Measurements from ENCODE around the gene HS3ST3B1. TPM values are rescaled to one million over a fixed set of nuclear protein-coding genes. Genes with fewer than 3 reads are reported as not detected.

Gene HS3ST3B1
- total RNA-seq, 4 donors from 2014 or later = 1.2 to 3.9 (median 2.2) TPM

DNA sequence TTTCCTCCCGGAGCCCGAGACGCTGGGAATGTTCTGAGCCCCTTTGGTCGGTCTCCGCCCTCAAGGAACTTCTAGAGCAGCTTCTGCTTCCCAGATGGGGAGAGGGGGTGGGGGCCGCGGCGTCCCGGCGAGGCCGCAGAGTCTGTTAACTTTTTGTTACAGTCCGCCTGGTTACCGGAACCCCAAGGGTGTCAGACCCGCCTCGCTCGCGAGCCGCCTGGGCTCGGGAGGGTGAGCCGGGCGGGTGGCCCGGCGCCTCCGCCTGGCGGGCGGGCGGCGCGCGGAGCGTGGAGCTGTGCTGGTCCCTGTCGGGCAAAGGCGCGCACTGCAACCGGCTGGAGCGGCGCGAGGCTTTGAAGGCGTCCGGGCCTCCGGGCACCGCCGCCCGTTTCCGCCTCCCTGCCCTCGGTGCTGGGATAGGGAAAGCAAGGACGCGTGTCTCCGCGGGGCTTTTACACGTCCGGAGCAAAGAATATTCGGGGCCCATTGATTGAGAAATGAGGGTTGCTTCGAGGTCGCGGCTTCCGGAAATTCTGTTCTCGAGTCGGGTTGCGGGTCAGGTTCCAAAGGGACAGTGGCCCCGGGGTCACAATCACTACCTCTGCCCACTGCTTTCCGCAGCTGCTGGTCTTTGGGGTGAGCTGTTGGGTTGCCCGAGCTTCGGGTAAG, 1.7 kb downstream of the HS3ST3B1 start:
- intact Hi-C loops (cut with DNase I) = loop anchor here (5.0 kb wide), 1 partner anchor 700 kb away; the partner anchor contains the start of gene HS3ST3A1
- H3K27me3 ChIP-seq = peaks cover 28% of the 10 kb centered on the region
- no peak overlapping the region for H3K27ac ChIP-seq
- WGBS, 2 donors = 1% methylated on average over 18 to 31 of the region's 64 CpGs
- no peaks in the 10 kb centered on the region for H3K9me3 ChIP-seq
- peaks cover 27 to 49% of the 10 kb centered on the region in 2 donors for H3K4me1 ChIP-seq
- no peak for TF ChIP-seq POLR2A (IDR thresholded peaks at IDR 0.05)
- TF ChIP-seq, protein P1, sequence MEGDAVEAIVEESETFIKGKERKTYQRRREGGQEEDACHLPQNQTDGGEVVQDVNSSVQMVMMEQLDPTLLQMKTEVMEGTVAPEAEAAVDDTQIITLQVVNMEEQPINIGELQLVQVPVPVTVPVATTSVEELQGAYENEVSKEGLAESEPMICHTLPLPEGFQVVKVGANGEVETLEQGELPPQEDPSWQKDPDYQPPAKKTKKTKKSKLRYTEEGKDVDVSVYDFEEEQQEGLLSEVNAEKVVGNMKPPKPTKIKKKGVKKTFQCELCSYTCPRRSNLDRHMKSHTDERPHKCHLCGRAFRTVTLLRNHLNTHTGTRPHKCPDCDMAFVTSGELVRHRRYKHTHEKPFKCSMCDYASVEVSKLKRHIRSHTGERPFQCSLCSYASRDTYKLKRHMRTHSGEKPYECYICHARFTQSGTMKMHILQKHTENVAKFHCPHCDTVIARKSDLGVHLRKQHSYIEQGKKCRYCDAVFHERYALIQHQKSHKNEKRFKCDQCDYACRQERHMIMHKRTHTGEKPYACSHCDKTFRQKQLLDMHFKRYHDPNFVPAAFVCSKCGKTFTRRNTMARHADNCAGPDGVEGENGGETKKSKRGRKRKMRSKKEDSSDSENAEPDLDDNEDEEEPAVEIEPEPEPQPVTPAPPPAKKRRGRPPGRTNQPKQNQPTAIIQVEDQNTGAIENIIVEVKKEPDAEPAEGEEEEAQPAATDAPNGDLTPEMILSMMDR (IDR thresholded peaks at IDR 0.05) = peak; percentile 16 to 99 (median 91)
- peak; percentile 77 for DNase-seq
- no peaks in the 10 kb centered on the region for H3K36me3 ChIP-seq
- peak overlapping the region; percentile 19 to 41 (median 39) for H3K4me3 ChIP-seq (replicated peaks in 1 of 3)

DNA sequence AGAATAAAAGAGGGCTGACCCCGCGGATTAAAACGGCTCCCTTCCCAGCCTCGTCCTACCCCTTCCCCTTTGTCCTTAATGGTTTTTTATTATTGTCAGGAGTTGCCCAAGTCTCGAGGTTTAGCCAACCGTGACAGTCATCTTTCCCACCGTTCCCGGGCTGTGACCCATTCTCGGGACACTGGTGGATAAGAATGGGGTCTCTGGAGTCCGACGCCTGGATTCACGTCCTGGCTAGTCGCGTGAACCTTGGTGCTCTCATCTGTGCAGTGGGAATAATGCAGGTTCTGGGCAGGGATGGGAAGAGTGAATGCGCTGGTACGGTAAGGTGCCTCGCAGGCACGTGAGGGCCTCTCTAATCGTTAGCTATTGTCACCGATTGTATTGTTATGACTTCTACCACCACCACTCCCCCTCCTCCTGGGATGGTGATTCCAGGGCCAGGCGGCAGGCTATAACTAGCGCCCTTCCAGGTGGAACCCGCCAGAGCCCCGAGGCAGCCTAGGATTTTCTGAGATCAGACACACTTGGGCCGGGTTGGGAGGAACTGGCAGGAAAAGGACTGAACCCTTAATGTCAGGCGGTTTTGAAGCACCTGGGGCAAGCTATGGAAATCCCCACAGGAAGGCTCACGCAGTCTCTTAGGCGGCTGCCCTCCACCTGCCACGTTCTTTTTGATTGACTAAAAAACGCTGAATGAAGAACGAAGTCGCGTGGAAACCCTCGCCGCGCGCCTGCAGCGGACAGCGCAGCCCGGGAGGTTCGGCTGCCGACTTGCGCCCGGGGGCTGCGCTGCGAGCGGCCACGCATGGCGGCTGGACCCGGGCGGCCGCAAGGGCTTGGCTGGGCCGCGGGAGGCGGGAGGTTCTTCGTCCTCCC, 2.7 kb downstream of the HS3ST3B1 start:
- no peak overlapping the region for H3K4me3 ChIP-seq (replicated peaks in 1 of 3)
- H3K27ac ChIP-seq = no peak overlapping the region
- DNase-seq = no peak
- TF ChIP-seq POLR2A (IDR thresholded peaks at IDR 0.05) = no peak
- TF ChIP-seq, protein P1 (IDR thresholded peaks at IDR 0.05) = no peak
- intact Hi-C loops (cut with DNase I) = loop anchor here (5.0 kb wide), 1 partner anchor 701 kb away; the partner anchor contains the start of gene HS3ST3A1
- H3K4me1 ChIP-seq = peaks cover 27 to 46% of the 10 kb centered on the region in 2 donors
- no peaks in the 10 kb centered on the region for H3K9me3 ChIP-seq
- 15 to 16% methylated on average over 24 to 32 of the region's 56 CpGs for WGBS, 2 donors
- peaks cover 20% of the 10 kb centered on the region for H3K27me3 ChIP-seq
- no peaks in the 10 kb centered on the region for H3K36me3 ChIP-seq

DNA sequence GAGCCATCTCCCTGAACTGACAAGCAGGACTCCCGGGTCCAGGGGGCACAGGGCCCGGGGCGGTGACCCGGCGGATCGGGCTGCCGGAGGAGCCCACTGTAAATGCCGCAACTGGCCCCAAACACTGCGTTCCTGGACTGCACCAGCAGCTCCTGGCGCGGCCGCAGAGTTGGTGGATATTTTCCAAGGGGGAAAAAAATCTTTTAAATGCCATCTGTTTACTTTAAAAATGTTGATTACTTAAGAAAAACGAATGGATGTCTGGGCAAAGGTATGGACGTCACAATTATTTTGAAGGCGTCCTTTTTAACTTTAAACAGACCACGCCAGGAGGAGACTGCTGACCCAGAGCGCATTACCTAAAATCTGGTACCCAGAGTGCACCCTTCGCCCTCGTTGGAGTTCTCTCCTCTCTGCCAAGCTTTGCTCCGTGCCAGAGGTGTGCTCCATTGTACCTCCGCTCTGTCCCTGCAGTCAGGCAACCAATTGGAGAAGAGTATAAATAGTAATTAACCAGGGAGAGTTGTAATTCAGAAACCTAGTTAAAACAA, 3.4 kb downstream of the HS3ST3B1 start:
- Histone ChIP-seq H3K4me3 (replicated peaks in 1 of 3) (no peak overlapping the region), H3K27me3 (peaks cover 17% of the 10 kb centered on the region), H3K9me3 (no peaks in the 10 kb centered on the region), H3K27ac (no peak overlapping the region), H3K4me1 (peaks cover 31 to 50% of the 10 kb centered on the region in 2 donors), H3K36me3 (no peaks in the 10 kb centered on the region)
- intact Hi-C loops (cut with DNase I) = loop anchor here (5.0 kb wide), 1 partner anchor 702 kb away; the partner anchor contains the start of gene HS3ST3A1
- DNase-seq = no peak
- TF ChIP-seq POLR2A (IDR thresholded peaks at IDR 0.05) = no peak
- TF ChIP-seq, protein P1 (IDR thresholded peaks at IDR 0.05) = no peak
- WGBS, 2 donors = 32 to 38% methylated on average over 15 to 21 of the region's 21 CpGs

DNA sequence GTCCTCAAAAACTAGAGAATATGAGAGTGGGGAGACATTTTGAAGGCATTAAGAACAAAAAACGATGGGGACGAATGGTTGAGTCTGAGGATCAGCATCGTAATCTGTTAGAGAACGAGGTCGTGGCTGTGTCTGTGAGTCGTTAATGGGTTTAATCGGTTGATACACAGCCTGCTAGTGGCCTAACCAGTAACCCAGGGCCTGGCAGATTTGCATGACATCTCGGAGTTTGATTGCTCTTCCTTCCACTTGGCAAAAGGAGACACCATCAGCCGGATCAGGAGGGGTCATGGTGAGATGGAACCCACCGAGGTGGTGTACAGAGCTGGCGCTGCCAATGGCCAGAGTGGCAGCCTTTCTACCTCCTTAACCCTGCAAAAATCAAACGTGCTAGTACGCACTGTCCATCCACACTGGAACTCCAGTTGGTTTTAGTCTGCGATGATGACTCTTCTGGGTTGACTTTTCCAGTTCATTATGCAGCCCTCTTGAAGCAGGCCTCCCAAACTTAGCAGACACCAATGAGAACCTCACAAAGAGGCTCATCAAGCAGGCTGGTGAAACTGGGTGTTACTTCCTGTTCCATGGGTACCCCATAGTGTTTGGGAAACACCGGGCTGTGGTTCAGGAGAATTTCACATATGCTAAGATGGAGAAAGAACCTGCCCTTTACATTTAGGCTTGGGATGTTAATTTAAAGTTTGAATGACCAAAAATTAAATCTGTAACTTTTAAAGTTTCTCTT, 4.1 kb downstream of the HS3ST3B1 start:
- intact Hi-C loops (cut with DNase I) = loop anchor here (5.0 kb wide), 1 partner anchor 703 kb away; the partner anchor contains the start of gene HS3ST3A1

More for the DNA sequence above, 4.1 kb downstream of the HS3ST3B1 start:
- no peaks in the 10 kb centered on the region for H3K36me3 ChIP-seq
- no peak overlapping the region for H3K27ac ChIP-seq
- peaks cover 31 to 50% of the 10 kb centered on the region in 2 donors for H3K4me1 ChIP-seq
- no peak overlapping the region for H3K4me3 ChIP-seq (replicated peaks in 1 of 3)
- H3K27me3 ChIP-seq = peaks cover 14% of the 10 kb centered on the region
- TF ChIP-seq, protein P1 (IDR thresholded peaks at IDR 0.05) = no peak
- TF ChIP-seq POLR2A (IDR thresholded peaks at IDR 0.05) = no peak
- WGBS, 2 donors = 59 to 63% methylated on average over 15 of the region's 15 CpGs
- no peak for DNase-seq
- no peaks in the 10 kb centered on the region for H3K9me3 ChIP-seq
